GM20431 (cell line): ENCODE results near the gene SPX.

ENCODE experiments used
- in situ Hi-C: fragments of 300-500 bp; cut with MseI, MboI; formaldehyde crosslinking; loops from one replicate; pipeline ENCODE4 v1.15.0; 2020; ENCODE audit warnings: low sequenced_read_pairs; ENCODE audit not compliant: unreplicated experiment

Gene SPX

DNA sequence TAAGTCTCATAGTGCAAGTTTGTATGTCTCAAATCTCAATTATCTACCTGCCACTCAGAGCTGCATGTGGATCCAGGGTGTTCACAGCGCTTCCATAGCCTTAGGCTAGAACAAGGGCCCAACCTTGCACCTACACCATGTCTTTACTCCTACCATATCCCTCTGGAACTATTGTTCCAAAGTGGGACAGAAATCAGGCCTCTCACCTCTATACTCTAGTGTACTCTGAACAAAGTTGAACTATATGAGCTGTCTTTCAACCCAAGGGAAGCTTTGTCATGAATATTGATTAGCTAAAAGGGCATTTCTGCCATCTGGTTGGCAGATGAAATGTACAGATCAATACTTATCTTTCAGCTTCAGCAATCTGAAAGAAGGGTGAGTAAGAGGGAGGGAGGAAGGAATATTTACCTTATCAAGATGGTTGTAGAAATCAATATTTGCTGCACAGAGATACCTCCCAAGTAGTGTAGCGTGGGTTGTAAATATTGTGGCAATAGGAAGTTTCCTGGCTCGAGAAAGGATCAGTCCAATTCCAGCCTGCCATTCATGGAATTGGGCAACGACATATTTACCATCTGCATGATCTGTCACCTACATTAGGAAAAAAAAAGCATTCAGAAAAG lies 47.8 kb downstream of the SPX start:
- in situ Hi-C loops, result no loop called here

DNA sequence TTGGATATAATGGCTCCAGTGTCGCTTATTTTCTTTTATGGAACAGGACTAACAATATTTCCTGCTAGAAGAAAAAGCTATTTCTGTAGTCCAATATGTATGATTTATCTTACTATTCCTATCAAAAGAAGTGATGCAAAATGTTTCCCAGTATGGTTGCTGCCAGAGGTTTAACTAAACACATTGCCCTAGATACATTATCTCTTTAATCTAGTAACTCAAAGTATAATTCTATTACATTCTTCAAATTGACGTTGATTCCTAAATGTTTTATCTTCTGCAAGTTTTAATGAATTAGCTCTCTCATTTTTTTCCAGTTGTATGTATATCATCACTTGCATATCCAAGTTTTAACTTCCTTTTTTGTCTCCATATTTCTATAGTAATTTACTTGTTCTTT lies 50.3 kb downstream of the SPX start:
- in situ Hi-C loops, result no loop called here

DNA sequence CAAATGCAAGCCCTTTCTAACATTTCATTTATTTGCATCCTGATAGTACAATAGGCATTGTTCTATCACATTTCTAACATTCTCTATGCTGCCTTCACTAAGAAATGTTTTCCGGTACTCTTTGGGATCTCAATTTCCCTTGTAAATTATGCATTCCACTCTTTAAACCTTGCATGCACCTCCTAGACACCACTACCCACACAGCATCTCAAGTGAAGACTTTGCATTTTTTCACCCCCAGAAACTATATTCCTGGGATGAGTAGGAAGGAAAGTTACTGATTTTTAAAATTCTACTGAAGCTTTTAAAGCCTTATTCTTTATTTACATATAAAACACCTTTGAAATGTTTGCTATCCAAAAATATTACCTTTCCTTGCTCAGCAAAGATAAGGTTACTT lies 51.4 kb downstream of the SPX start:
- in situ Hi-C loops, result no loop called here

DNA sequence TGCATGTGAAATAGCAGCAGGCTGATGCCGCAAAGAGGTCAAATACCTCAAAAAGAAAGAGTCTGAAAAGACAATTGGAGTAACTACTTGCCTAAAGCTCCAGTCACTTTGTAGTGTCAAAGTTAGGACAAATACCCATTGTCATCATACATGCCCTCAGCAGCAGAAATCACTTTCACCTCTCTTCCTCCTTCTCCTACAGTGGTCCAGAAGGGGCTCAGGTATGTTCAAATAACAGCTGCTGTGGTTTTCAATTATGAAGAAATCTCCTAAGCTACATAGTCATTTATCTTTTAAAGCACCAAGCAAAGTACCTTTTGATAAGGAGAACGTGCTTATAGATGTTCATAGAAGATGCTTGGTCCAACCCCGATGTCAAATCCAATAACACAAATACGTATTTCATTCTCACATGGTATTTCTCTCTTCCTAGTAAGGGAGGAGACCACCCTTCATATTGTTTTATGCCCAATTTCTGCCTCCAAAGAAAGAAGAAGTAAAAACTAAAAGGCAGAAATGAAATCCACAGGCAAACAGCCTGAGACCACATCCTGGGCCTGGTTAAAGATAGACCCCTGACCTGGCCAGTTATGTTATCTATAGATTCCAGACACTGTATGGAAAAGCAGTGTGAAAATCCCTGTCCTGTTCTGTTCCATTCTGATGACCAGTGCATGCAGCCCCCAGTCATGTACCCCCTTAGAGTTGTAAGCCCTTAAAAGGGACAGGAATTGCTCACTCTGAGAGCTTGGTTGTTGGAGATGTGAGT lies 54.8 kb downstream of the SPX start:
- in situ Hi-C loops, result no loop called here
